ENCODE data around the gene TRABD2B.

GRCh38 chr1:48006264-48006663 lies 9.1 kb upstream of the TRABD2B start:
- TF ChIP-seq CTCF (conservative IDR thresholded peaks at IDR 0.05; ENCODE audit: low read depth, low read length), result no peak
- no peak for TF ChIP-seq MXI1 (IDR thresholded peaks at IDR 0.05; ENCODE audit: borderline replicate concordance, low read depth, low read length)
- no peak for TF ChIP-seq POLR2A (IDR thresholded peaks at IDR 0.05; ENCODE audit: low read depth, low read length)
- TF ChIP-seq FOS (IDR thresholded peaks at IDR 0.05; ENCODE audit: low read depth, low read length), result no peak
- TF ChIP-seq MAZ (IDR thresholded peaks at IDR 0.05; ENCODE audit: borderline replicate concordance, low read depth, low read length), result no peak
- TF ChIP-seq USF2 (IDR thresholded peaks at IDR 0.05; ENCODE audit: low read depth, low read length), result no peak
- TF ChIP-seq BHLHE40 (IDR thresholded peaks at IDR 0.05; ENCODE audit: low read depth, low read length), result no peak
- TF ChIP-seq SMC3 (IDR thresholded peaks at IDR 0.05; ENCODE audit: low read depth, low read length), result no peak
